ENCODE measurements around the gene ATXN7L3. TPM values are rescaled to one million over a fixed set of nuclear protein-coding genes. Genes with fewer than 3 reads are reported as not detected.

The ATXN7L3 gene
- total and polyA plus RNA-seq, 9 of the 15 experiments (the other 6 are each of a cell fraction or from before 2014, with no cell fraction given) = 0.62 to 66.1 (median 33.2) TPM

DNA sequence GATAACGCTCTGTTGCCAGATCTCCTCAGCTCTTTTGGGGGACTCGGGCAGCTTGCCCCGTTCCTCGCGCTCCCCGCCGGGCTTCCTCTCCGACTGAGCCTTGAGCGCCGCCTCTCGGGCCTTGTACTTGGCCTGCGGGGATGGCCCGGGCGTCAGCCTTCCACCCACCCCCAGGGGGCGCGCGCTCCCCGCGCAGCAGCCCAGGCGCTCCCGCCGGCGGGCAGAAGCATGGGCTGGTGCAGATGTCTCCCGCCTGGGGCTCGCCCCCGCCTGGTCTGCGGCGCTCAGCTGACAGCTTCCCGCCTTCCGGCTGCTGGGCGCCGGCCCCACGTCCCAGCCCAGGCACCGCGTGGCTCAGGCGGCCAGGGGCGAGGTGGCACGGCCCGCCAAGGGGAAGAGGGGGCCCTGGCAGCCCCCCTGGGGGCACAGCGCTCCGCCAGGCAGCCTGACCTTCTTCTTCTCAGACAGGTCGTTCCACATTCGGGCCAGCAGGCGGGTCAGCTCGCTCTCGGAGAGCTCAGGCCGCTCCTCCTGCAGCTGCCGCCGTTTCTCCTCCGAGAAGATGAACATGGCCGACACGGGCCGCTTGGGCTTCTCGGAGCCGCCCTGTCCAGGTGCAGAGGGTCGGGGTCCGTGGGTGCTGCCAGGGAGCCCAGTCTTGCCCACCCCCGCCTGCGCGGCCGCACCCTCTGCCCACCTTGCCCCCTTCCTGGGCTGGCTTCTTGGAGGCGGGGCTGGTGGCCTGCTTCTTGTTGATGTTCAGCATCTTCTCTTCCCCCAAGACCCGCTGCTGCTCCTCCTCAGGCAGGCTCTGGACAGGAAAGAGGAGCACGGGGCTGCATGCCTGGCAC lies 10.9 kb upstream of the ATXN7L3 start (continued):
- TF ChIP-seq IFI16 (CRISPR knock-in tag; IDR thresholded peaks at IDR 0.05) = no peak
- TF ChIP-seq ZNF24 (IDR thresholded peaks at IDR 0.05) = peak; percentile 72; the same call in 1 of the 2 replicates
- peak in 1 of 2 experiments; percentile 79; a peak in 2 of 4 replicates for TF ChIP-seq NONO (IDR thresholded peaks at IDR 0.05; ENCODE audit: low read depth in 2 of 2, low read length in 1 of 2)
- no peak for TF ChIP-seq NCOA1 (IDR thresholded peaks at IDR 0.05; ENCODE audit: low read depth)
- TF ChIP-seq ZZZ3 (IDR thresholded peaks at IDR 0.05) = no peak
- peak; percentile 87 for TF ChIP-seq RNF2 (IDR thresholded peaks at IDR 0.05)
- TF ChIP-seq EP400 (IDR thresholded peaks at IDR 0.05) = peak; percentile 67; the same call in 1 of the 2 replicates
- no peak for TF ChIP-seq ZNF324 (CRISPR knock-in tag; IDR thresholded peaks at IDR 0.05)
- TF ChIP-seq BHLHE40 (IDR thresholded peaks at IDR 0.05; ENCODE audit: low read length) = peak; percentile 59; the same call in 1 of the 2 replicates
- TF ChIP-seq, protein P1, sequence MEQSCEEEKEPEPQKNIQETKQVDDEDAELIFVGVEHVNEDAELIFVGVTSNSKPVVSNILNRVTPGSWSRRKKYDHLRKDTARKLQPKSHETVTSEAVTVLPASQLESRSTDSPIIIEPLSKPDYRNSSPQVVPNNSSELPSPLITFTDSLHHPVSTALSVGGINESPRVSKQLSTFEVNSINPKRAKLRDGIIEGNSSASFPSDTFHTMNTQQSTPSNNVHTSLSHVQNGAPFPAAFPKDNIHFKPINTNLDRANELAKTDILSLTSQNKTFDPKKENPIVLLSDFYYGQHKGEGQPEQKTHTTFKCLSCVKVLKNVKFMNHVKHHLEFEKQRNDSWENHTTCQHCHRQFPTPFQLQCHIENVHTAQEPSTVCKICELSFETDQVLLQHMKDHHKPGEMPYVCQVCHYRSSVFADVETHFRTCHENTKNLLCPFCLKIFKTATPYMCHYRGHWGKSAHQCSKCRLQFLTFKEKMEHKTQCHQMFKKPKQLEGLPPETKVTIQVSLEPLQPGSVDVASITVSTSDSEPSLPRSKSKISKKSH (CRISPR knock-in tag; IDR thresholded peaks at IDR 0.05) = no peak
- no peak for TF ChIP-seq KLF10 (CRISPR knock-in tag; IDR thresholded peaks at IDR 0.05)
- TF ChIP-seq CTBP1 (IDR thresholded peaks at IDR 0.05; ENCODE audit: borderline replicate concordance) = peak; percentile 90
- no peak for TF ChIP-seq POLR3A (IDR thresholded peaks at IDR 0.05; ENCODE audit: borderline replicate concordance, extremely low read depth, insufficient read depth, insufficient read length)
- TF ChIP-seq MBD2 (IDR thresholded peaks at IDR 0.05; ENCODE audit: borderline replicate concordance, low read depth) = no peak
- no peak for TF ChIP-seq ZNF75A (CRISPR knock-in tag; IDR thresholded peaks at IDR 0.05)
- peak; percentile 67; the same call in 1 of the 2 replicates for TF ChIP-seq ZNF282 (CRISPR knock-in tag; IDR thresholded peaks at IDR 0.05)
- TF ChIP-seq ZNF79 (CRISPR knock-in tag; IDR thresholded peaks at IDR 0.05; ENCODE audit: low read depth) = no peak

Data from K562 (cell line).